ENCODE data around the gene GIN1. TPM values are rescaled to one million over a fixed set of nuclear protein-coding genes. Genes with fewer than 3 reads are reported as not detected.
A peak's percentile ranks its signal among the peaks of the same experiment; 100 is the strongest.

GIN1 gene
- total RNA-seq, 6 experiments from 2014 or later = 5.6 to 8.0 (median 6.1) TPM

- H3K4me3 Mint-ChIP-seq = no peak overlapping the region
- TF ChIP-seq CTCF (IDR thresholded peaks at IDR 0.05) = no peak
- H3K27me3 Mint-ChIP-seq (ENCODE audit: insufficient read depth) = no peaks in the 10 kb centered on the region; the same call in 1 of the 2 replicates
- no peaks in the 10 kb centered on the region for H3K9me3 Mint-ChIP-seq
- H3K27ac Mint-ChIP-seq = no peak overlapping the region
- H3K36me3 Mint-ChIP-seq (ENCODE audit: low read depth) = peaks cover under 1% of the 10 kb centered on the region; the same call in 1 of the 2 replicates
- DNase-seq = no peak
- peaks cover 15% of the 10 kb centered on the region for H3K4me1 Mint-ChIP-seq (ENCODE audit: low read depth)
Observed at GRCh38 chr5:103128202-103128601, 8.3 kb upstream of the GIN1 start.

GRCh38 chr5:103127292-103127817 lies 7.4 kb upstream of the GIN1 start:
- Mint-ChIP-seq H3K9me3 (no peaks in the 10 kb centered on the region), H3K27me3 (ENCODE audit: insufficient read depth) (no peaks in the 10 kb centered on the region; the same call in 1 of the 2 replicates), H3K27ac (no peak overlapping the region), H3K4me1 (ENCODE audit: low read depth) (peaks cover 23% of the 10 kb centered on the region), H3K36me3 (ENCODE audit: low read depth) (peaks cover 8% of the 10 kb centered on the region), H3K4me3 (no peak overlapping the region)
- no peak for DNase-seq
- TF ChIP-seq CTCF (IDR thresholded peaks at IDR 0.05) = no peak

GRCh38 chr5:103126557-103126956 lies 6.6 kb upstream of the GIN1 start:
- no peak overlapping the region for H3K4me3 Mint-ChIP-seq
- peaks cover 31% of the 10 kb centered on the region for H3K4me1 Mint-ChIP-seq (ENCODE audit: low read depth)
- no peak overlapping the region for H3K27ac Mint-ChIP-seq
- no peak for TF ChIP-seq CTCF (IDR thresholded peaks at IDR 0.05)
- DNase-seq = no peak
- H3K9me3 Mint-ChIP-seq = no peaks in the 10 kb centered on the region
- no peaks in the 10 kb centered on the region; the same call in 1 of the 2 replicates for H3K27me3 Mint-ChIP-seq (ENCODE audit: insufficient read depth)
- H3K36me3 Mint-ChIP-seq (ENCODE audit: low read depth) = peaks cover 8% of the 10 kb centered on the region

GRCh38 chr5:103122242-103122641 lies 2.3 kb upstream of the GIN1 start:
- H3K4me1 Mint-ChIP-seq (ENCODE audit: low read depth) = peaks cover 38% of the 10 kb centered on the region
- no peaks in the 10 kb centered on the region for H3K9me3 Mint-ChIP-seq
- H3K4me3 Mint-ChIP-seq = peak overlapping the region; percentile 95
- peaks cover 8% of the 10 kb centered on the region for H3K36me3 Mint-ChIP-seq (ENCODE audit: low read depth)
- no peak overlapping the region for H3K27ac Mint-ChIP-seq
- H3K27me3 Mint-ChIP-seq (ENCODE audit: insufficient read depth) = peaks cover 2% of the 10 kb centered on the region; the same call in 1 of the 2 replicates
- DNase-seq = no peak
- TF ChIP-seq CTCF (IDR thresholded peaks at IDR 0.05) = no peak

- Mint-ChIP-seq H3K27ac (peak overlapping the region; percentile 99), H3K36me3 (ENCODE audit: low read depth) (peaks cover 8% of the 10 kb centered on the region), H3K9me3 (no peaks in the 10 kb centered on the region), H3K4me3 (peak overlapping the region; percentile 95), H3K4me1 (ENCODE audit: low read depth) (peaks cover 29% of the 10 kb centered on the region), H3K27me3 (ENCODE audit: insufficient read depth) (peaks cover 2% of the 10 kb centered on the region; the same call in 1 of the 2 replicates)
- no peak for DNase-seq
- TF ChIP-seq CTCF (IDR thresholded peaks at IDR 0.05) = no peak
Observed at GRCh38 chr5:103120607-103121200, 766 bp upstream of the GIN1 start.

Measured in HFFc6 (cell line).